HK-2 (cell line): ENCODE data around the gene DIP2B.

ENCODE experiments used
- DNase-seq: peaks from one replicate; pipeline ENCODE4 v3.0.0-alpha.2; 2018; ENCODE audit not compliant: unreplicated experiment

DIP2B gene

GRCh38 chr12:50727466-50727865 lies 222.7 kb downstream of the DIP2B start:
- DNase-seq, result no peak

GRCh38 chr12:50728417-50728816 lies 223.6 kb downstream of the DIP2B start:
- DNase-seq, result no peak

DNA sequence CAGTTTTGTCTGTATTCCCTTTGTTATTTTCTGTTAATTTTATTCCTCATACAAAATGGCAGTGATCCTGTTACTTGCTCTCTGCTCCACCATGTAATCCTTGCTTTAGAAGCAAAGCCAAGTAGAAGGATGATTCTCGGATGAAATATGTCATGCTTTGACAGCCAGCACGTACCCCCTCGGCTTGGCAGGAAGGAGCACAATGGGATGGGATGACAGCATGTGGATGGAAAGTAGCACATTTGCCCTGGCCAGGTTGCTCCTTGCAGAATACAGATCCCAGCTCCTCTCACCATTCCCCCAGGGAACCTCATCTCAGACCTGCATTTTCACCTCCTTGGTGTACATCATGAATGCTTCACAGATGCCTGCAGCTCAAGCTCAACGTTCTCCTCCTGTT lies 224.1 kb downstream of the DIP2B start:
- DNase-seq, result no peak

- peak; percentile 25 for DNase-seq
Measured at GRCh38 chr12:50732591-50732990, 227.8 kb downstream of the DIP2B start.

DNA sequence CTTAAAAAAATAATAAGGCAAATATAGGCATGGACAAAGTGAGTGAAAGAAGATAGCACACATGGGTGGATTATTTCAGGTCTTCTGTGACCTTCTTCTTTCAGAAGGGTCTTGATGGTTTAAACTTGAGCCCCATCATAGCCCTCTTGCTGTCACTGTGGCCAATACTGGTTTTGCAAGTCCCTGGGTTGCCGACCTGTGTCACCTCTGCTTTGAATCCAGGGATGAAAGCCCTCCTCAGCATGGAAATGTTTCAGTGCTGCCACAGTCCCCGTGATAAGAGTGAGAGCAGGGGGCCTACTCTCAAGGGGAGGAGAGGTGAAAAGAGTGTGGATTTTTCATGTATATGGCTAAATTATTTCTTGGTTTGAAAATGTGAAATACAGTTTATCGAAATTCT lies 228.9 kb downstream of the DIP2B start:
- no peak for DNase-seq

GRCh38 chr12:50734409-50735263 lies 229.9 kb downstream of the DIP2B start:
- no peak for DNase-seq

- DNase-seq, result no peak
Measured at GRCh38 chr12:50739611-50740010, 234.8 kb downstream of the DIP2B start.

GRCh38 chr12:50740307-50740706 lies 235.5 kb downstream of the DIP2B start:
- no peak for DNase-seq

GRCh38 chr12:50742776-50743175 lies 238.0 kb downstream of the DIP2B start:
- DNase-seq, result no peak

- no peak for DNase-seq
Measured at GRCh38 chr12:50745861-50746260, 241.1 kb downstream of the DIP2B start.

DNA sequence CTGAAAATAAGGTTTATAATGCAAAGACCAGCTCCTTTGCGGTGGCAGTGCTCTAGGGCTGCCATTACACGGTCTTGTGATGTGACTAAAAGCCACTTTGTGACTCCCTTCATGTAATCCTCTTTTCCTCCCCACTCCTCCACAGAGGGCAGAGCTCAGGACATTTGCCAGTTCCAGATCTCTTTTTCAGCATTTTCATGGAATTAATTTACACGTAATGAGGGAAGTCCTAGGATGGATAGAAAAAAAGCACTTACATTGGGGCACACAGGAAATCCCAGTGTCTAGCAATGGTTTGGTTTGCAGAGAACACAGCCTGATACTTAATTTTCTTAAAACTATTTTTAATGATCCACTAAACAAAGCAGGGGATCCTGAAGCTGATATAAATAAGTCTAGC lies 241.6 kb downstream of the DIP2B start:
- no peak for DNase-seq

DNA sequence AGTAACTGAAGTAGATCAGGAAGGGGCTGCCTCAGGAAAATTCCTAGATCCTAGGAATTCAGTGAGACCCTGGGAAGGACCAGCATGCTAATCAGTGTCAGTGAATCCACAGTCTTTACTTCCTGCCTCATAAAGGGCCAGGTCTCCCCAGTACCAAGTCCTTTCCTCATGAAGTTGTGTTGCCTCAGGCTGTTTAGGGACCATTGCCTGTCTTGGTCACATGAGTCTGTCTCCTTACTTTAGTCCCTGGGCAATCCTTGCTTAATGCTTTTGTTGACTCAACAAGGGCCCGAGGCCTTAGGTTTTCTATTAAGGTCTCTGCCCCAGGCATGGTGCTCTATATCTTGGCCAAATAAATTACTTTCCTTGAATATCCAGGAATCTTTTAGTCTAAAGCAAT lies 243.0 kb downstream of the DIP2B start:
- no peak for DNase-seq

GRCh38 chr12:50749459-50749882 lies 244.7 kb downstream of the DIP2B start:
- DNase-seq, result no peak

GRCh38 chr12:50750366-50750765 lies 245.6 kb downstream of the DIP2B start:
- no peak for DNase-seq

DNA sequence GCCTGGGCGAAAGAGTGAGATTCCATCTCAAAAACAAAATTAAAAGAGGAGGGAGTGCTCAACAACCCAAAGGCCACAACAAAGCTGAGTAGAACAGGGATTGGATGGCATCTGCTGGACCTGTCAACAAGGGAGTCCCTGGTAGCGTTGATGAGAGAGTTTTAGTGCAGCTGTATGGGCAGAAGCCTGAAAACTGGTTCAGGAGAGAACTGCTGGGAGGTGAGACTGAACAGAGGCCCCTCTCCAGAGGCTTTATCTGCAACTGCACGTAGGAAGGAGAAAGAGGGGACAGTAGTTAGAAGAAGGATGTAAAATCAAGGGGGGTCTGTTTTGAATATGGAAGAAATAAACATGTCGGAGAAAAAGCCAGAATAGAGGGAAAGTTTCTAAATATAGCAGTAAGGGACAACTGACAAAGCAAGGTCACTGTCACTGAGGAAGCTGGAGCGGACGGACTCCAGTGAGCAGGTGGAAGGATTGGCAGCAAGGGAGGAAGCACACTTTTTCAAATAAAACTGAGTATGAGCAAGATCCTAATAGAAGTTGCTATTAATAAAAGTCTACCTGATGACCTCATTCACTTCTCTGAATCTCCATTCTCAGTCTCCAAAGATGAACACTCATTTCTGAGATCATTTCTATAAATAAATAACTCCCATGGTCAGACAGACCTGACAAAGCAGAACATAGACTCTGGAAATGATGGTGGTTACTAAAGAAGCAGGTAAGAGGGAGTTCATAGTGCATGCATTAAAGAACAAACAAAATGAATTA lies 247.3 kb downstream of the DIP2B start:
- DNase-seq, result no peak

- DNase-seq, result no peak
Measured at GRCh38 chr12:50753232-50753769, 248.5 kb downstream of the DIP2B start.

GRCh38 chr12:50763639-50764285 lies 259.0 kb downstream of the DIP2B start, which contains the start of gene ATF1:
TSS of gene ATF1 (plus strand) at chr12:50764101. CDS start at chr12:50780146, 16,045 bp downstream.
- DNase-seq, result peak; percentile 91

GRCh38 chr12:50764286-50765094 lies 259.7 kb downstream of the DIP2B start:
- no peak for DNase-seq

DNA sequence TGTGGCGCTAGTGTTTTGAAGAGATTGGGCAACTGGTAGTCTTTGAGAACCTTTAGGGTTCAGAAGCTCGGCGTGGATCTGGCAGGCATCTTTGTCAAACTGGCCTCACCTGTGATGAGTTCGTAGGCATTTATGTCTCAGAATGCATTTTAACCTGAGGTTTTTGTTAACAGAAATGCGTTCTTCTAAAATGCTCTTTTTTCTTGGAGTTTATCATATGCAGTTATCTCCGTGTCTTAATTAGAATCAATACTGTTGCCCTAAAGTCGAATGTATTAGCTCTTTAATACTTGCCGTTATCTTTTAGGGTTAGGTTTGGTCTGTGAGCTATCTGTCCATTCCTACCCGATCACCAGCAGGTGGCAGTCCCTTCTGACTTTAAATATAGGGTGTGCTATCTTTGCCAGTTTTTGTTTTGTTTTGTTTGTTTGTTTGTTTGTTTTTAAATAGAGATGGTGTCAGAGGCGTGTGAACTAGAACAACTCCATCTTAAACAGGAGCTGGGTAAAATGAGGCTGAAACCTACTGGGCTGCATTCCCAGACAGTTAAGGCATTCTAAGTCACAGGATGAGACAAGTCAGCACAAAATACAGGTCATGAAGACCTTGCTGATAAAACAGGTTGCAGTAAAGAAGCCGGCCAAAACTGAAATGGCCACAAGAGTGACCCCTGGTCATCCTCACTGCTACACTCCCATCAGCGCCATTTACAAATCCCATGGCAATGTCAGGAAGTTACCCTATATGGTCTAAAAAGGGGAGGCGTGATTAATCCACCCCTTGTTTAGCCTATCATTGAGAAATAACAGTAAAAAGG lies 260.5 kb downstream of the DIP2B start:
- DNase-seq, result no peak

DNA sequence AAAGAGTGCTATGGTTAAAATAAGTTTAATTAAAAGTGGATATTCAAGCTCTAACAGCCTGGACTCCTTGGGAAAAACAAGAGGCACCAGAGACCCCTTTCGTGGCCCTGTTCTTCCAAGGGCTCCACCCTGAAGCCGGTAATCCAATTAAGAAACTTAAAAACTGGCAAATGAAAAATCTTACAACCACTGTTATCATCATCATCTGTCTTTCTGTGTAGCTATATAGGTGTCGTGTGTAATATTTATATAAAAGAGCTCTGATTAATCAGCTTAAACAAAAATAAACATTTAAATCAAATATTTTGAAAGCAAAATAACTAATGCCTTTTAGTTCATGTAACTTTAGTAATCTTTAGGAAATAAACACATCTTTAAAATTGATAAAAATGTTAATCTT lies 263.6 kb downstream of the DIP2B start:
- no peak for DNase-seq
